ENCODE results near the gene RNF217. TPM values are rescaled to one million over a fixed set of nuclear protein-coding genes. Genes with fewer than 3 reads are reported as not detected.

Gene RNF217
- total and polyA plus RNA-seq, 2 of the 8 experiments (the other 6 are each of a cell fraction or from before 2014, with no cell fraction given) = 2.0 to 8.9 TPM

- H3K4me2 ChIP-seq (ENCODE audit: insufficient read depth in 1 of 2, low read depth in 2 of 2, low read length in 2 of 2) = no peak overlapping the region
- 89% methylated on average over 2 of the region's 2 CpGs; no CpG with 5 or more reads in 1 of the 2 experiments for WGBS, 2 experiments (ENCODE audit: extremely low coverage in 1 of 2, insufficient coverage in 1 of 2, insufficient read length in 1 of 2, insufficient replicate concordance in 2 of 2, low coverage in 1 of 2, low lambda C conversion rate in 2 of 2, missing lambda C conversion rate in 1 of 2)
These were observed 8.5 kb downstream of the RNF217 start for GRCh38 chr6:124970763-124971162.

More at GRCh38 chr6:124970763-124971162, 8.5 kb downstream of the RNF217 start:
- Histone ChIP-seq H4K5ac (ENCODE audit: insufficient read length, low read depth, low read length) (no peak overlapping the region), H3K56ac (replicated peaks; ENCODE audit: insufficient read length, low read depth, low read length) (no peak overlapping the region), H2BK120ac (replicated peaks; ENCODE audit: low read depth, low read length) (no peak overlapping the region), H3K27me3 (replicated peaks in 1 of 4; ENCODE audit: control insufficient read depth in 3 of 4, extremely low read depth in 1 of 4, insufficient read depth in 3 of 4, low read length in 3 of 4) (peaks cover 0 to 1% (median 0%) of the 10 kb centered on the region in 4 experiments; a peak in 1 of 7 replicates), H3K36me3 (ENCODE audit: control insufficient read depth in 2 of 4, insufficient read depth in 4 of 4, low read length in 3 of 4) (no peaks in the 10 kb centered on the region), H3K14ac (ENCODE audit: insufficient read length) (no peak overlapping the region), H2BK5ac (ENCODE audit: low read depth, low read length) (no peak overlapping the region), H3K4me3 (ENCODE audit: extremely low read depth in 1 of 4, insufficient read depth in 2 of 4, low read depth in 3 of 4, low read length in 4 of 4) (no peak overlapping the region), H3K4ac (replicated peaks; ENCODE audit: insufficient read length, low read depth, low read length) (no peak overlapping the region), H3K79me2 (ENCODE audit: control insufficient read depth in 1 of 2, insufficient read depth in 2 of 2, low read length in 2 of 2) (peaks cover 0 to 9% of the 10 kb centered on the region in 2 experiments; a peak in 1 of 4 replicates), H3K18ac (ENCODE audit: extremely low read depth, low read length) (no peak overlapping the region), H4K20me1 (replicated peaks in 1 of 2; ENCODE audit: control insufficient read depth in 1 of 2, insufficient read depth in 2 of 2, low read length in 2 of 2) (no peaks in the 10 kb centered on the region), H2BK15ac (ENCODE audit: low read length) (no peak overlapping the region), H2BK20ac (ENCODE audit: low read length) (no peak overlapping the region), H3K27ac (ENCODE audit: low read depth, low read length) (no peak overlapping the region), H4K91ac (replicated peaks; ENCODE audit: insufficient read length, low read length) (no peak overlapping the region), H3K9ac (replicated peaks in 1 of 4; ENCODE audit: extremely low read depth in 1 of 4, low read depth in 3 of 4, low read length in 3 of 4) (no peak overlapping the region), H3K79me1 (ENCODE audit: low read depth, low read length) (no peaks in the 10 kb centered on the region), H2AFZ (ENCODE audit: low read length) (no peak overlapping the region), H3K23me2 (ENCODE audit: low read depth, low read length) (peaks cover 2% of the 10 kb centered on the region; the same call in 1 of the 2 replicates), H2BK12ac (ENCODE audit: low read depth, low read length) (no peak overlapping the region), H2AK5ac (ENCODE audit: low read depth, low read length) (no peak overlapping the region), H3K23ac (ENCODE audit: insufficient read length) (no peak overlapping the region), H3K9me3 (ENCODE audit: insufficient read depth in 2 of 2, low read depth in 1 of 2, low read length in 1 of 2) (no peaks in the 10 kb centered on the region), H4K8ac (ENCODE audit: extremely low read depth, insufficient read depth, low read length) (no peak overlapping the region), H3K4me1 (replicated peaks in 1 of 4; ENCODE audit: control insufficient read depth in 3 of 4, insufficient read depth in 4 of 4, low read length in 3 of 4) (peaks cover 0 to 3% (median 0%) of the 10 kb centered on the region in 4 experiments; a peak in 1 of 7 replicates)
- FAIRE-seq (no peak), DNase-seq (ENCODE audit: low read depth in 1 of 2, low spot score in 2 of 2) (no peak)
- TF ChIP-seq POLR2A (IDR thresholded peaks at IDR 0.05; ENCODE audit: control extremely low read depth in 1 of 2, low read depth in 2 of 2, low read length in 2 of 2) (no peak), JUN (IDR thresholded peaks at IDR 0.05; ENCODE audit: low read depth, low read length) (no peak), JUND (IDR thresholded peaks at IDR 0.05; ENCODE audit: low read length) (no peak), SIRT6 (IDR thresholded peaks at IDR 0.05; ENCODE audit: low read length) (no peak), RBBP5 (IDR thresholded peaks at IDR 0.05; ENCODE audit: borderline replicate concordance, low read depth, low read length) (no peak), YY1 (IDR thresholded peaks at IDR 0.05; ENCODE audit: low read depth, low read length) (no peak), CTBP2 (IDR thresholded peaks at IDR 0.05; ENCODE audit: borderline replicate concordance, insufficient read depth, insufficient read length, low read length) (no peak), SIN3A (conservative IDR thresholded peaks at IDR 0.05 in 1 of 2, IDR thresholded peaks at IDR 0.05 in 1 of 2; ENCODE audit: low read depth in 1 of 2, low read length in 2 of 2) (no peak), EP300 (IDR thresholded peaks at IDR 0.05; ENCODE audit: borderline replicate concordance in 1 of 2, low read depth in 2 of 2, low read length in 2 of 2) (no peak), TEAD4 (IDR thresholded peaks at IDR 0.05; ENCODE audit: low read depth, low read length) (no peak), TAF1 (IDR thresholded peaks at IDR 0.05; ENCODE audit: low read depth, low read length) (no peak), CREB1 (IDR thresholded peaks at IDR 0.05) (no peak)
- ChIA-PET CTCF (ENCODE audit: partially characterized antibody) (no interaction called here), POLR2A (ENCODE audit: partially characterized antibody) (no interaction called here)

Data from H1 (cell line).